B cell (primary cell): Measurements from ENCODE around the gene MPP1. TPM values are rescaled to one million over a fixed set of nuclear protein-coding genes. Genes with fewer than 3 reads are reported as not detected.
A peak's percentile ranks its signal among the peaks of the same experiment; 100 is the strongest.

Source experiments
- ATAC-seq: fragments of 200-7000 bp; cut with Tn5 transposase; one replicate; pipeline ENCODE4 v1.10.0; 2021; ENCODE audit warnings: low read depth, mild to moderate bottlenecking, moderate number of reproducible peaks, moderate library complexity
- CTCF ChIA-PET: fragments of 350-600 bp; sonication (Branson Sonifier 250); formaldehyde crosslinking; loops from one replicate; lab custom pipeline; 2021; ENCODE audit warnings: antibody characterized with exemption, inconsistent platforms; lab: Charles Lee
- POLR2A ChIA-PET: fragments of 350-600 bp; sonication (Branson Sonifier 250); formaldehyde crosslinking; loops from one replicate; lab custom pipeline; 2021; ENCODE audit warnings: antibody characterized with exemption; lab: Charles Lee
- DNase-seq: peaks from one replicate; pipeline ENCODE4 v3.0.0; 2013
- H2AFZ ChIP-seq: 2 replicates; pipeline ENCODE4 v1.6.1; 2012; ENCODE audit warnings: mild to moderate bottlenecking, low read depth, low read length; ENCODE audit not compliant: insufficient read depth, poor library complexity, severe bottlenecking
- H3K27ac ChIP-seq, 2 donors: 1 replicate in 1 of 2; 2 replicates in 1 of 2; pipeline ENCODE4 v1.5.1; 2012 to 2013; ENCODE audit warnings: low read length in 2 of 2, mild to moderate bottlenecking in 2 of 2, moderate library complexity in 1 of 2
- H3K27me3 ChIP-seq, 4 experiments: fragments of 200-600 bp in 1 of 4; sonication (generic) in 1 of 4; replicated peaks in 1 of 4; 1 replicate in 2 of 4; 2 replicates in 2 of 4; pipeline versions ENCODE4 v1.6.1 to v1.7.0; 2013 to 2016; ENCODE audit warnings: low read length in 3 of 4, mild to moderate bottlenecking in 2 of 4, mixed read lengths in 1 of 4, moderate library complexity in 1 of 4; ENCODE audit not compliant: insufficient read depth in 4 of 4, control insufficient read depth in 3 of 4; ENCODE audit errors: control extremely low read depth in 1 of 4
- H3K36me3 ChIP-seq, 2 experiments: replicated peaks in 1 of 2; 1 replicate in 1 of 2; 2 replicates in 1 of 2; pipeline versions ENCODE4 v1.6.1 to v1.7.1; 2013; ENCODE audit warnings: low read length in 1 of 2; ENCODE audit not compliant: insufficient read depth in 2 of 2, control insufficient read depth in 1 of 2; ENCODE audit errors: control extremely low read depth in 1 of 2, extremely low read depth in 1 of 2
- H3K4me1 ChIP-seq, 2 donors: fragments of 200-600 bp in 1 of 2; sonication (generic) in 1 of 2; 1 replicate in 1 of 2; 2 replicates in 1 of 2; pipeline versions ENCODE4 v1.5.1 to v1.6.1; 2013 to 2017; ENCODE audit warnings: low read length in 2 of 2; ENCODE audit not compliant: control insufficient read depth in 2 of 2, insufficient read depth in 2 of 2
- H3K4me2 ChIP-seq: replicated peaks from 2 replicates; pipeline ENCODE3; 2012; ENCODE audit warnings: mild to moderate bottlenecking, low read depth, low read length; ENCODE audit not compliant: poor library complexity, severe bottlenecking
- H3K4me3 ChIP-seq, 5 experiments: fragments of 200-600 bp in 1 of 5; sonication (generic) in 1 of 5; 1 replicate in 3 of 5; 2 replicates in 2 of 5; pipeline versions ENCODE4 v1.5.1 to v1.7.0; 2011 to 2016; ENCODE audit warnings: low read length in 4 of 5, mild to moderate bottlenecking in 4 of 5, low read depth in 2 of 5, control low read depth in 1 of 5, moderate library complexity in 1 of 5; ENCODE audit not compliant: insufficient read depth in 1 of 5; ENCODE audit errors: control extremely low read depth in 1 of 5, extremely low read depth in 1 of 5
- H3K79me2 ChIP-seq: fragments of 200-600 bp; sonication (generic); one replicate; pipeline ENCODE4 v1.6.0; 2016; ENCODE audit warnings: low read length; ENCODE audit not compliant: control insufficient read depth, insufficient read depth
- H3K9ac ChIP-seq: fragments of 200-600 bp; sonication (generic); 2 replicates; pipeline ENCODE4 v1.6.1; 2017; ENCODE audit warnings: mild to moderate bottlenecking, low read length, moderate library complexity
- H3K9me3 ChIP-seq, 3 donors: one replicate each; pipeline versions ENCODE4 v1.6.1 to v1.7.1; 2013; ENCODE audit warnings: low read length in 2 of 3; ENCODE audit not compliant: control insufficient read depth in 2 of 3, insufficient read depth in 1 of 3; ENCODE audit errors: control extremely low read depth in 1 of 3
- H4K20me1 ChIP-seq: 2 replicates; pipeline ENCODE4 v1.6.0; 2012; ENCODE audit warnings: mild to moderate bottlenecking, low read length; ENCODE audit not compliant: insufficient read depth, control insufficient read depth, poor library complexity, severe bottlenecking
- H3K27ac Mint-ChIP-seq: one replicate; pipeline ENCODE4 v1.8.0; 2021; ENCODE audit warnings: mixed read lengths
- H3K27me3 Mint-ChIP-seq: one replicate; pipeline ENCODE4 v1.8.0; 2021; ENCODE audit warnings: mixed read lengths
- H3K4me1 Mint-ChIP-seq: one replicate; pipeline ENCODE4 v1.8.0; 2021; ENCODE audit warnings: mixed read lengths
- H3K4me3 Mint-ChIP-seq: one replicate; pipeline ENCODE4 v1.8.0; 2021; ENCODE audit warnings: mixed read lengths
- H3K9me3 Mint-ChIP-seq: one replicate; pipeline ENCODE4 v1.8.0; 2022; ENCODE audit warnings: mixed read lengths; ENCODE audit not compliant: insufficient read depth
- EZH2 ChIP-seq: IDR thresholded peaks from 2 replicates; pipeline ENCODE4 v1.6.1; 2012; ENCODE audit warnings: borderline replicate concordance, low read depth, mild to moderate bottlenecking, moderate library complexity, low read length; ENCODE audit not compliant: insufficient read depth, poor library complexity, severe bottlenecking
- WGBS: methylation state at CpG from one replicate; pipeline ENCODE4 v1.1.5; 2013; ENCODE audit warnings: missing lambda C conversion rate; ENCODE audit not compliant: insufficient coverage; 5-methylcytosine and 5-hydroxymethylcytosine counted together
- intact Hi-C: fragments of 100-400 bp; cut with micrococcal nuclease; formaldehyde crosslinking; loops from one replicate; pipeline ENCODE4 v1.10.0; 2022
- polyA plus RNA-seq: library from polyadenylated mRNA; depleted of rRNA; stranded (reverse); fragments of >200 nt; gene quantifications from 2 replicates; pipeline ENCODE4 v1.2.3, GENCODE V29; 2012
- total RNA-seq, 2 donors: library from RNA; stranded (reverse); fragments of 120-200 nt in 1 of 2; gene quantifications; 1 replicate in 1 of 2; 2 replicates in 1 of 2; pipeline versions ENCODE4 v1.2.3 to v1.2.4, GENCODE V29; 2013 to 2022
- TF ChIP-seq, protein P1 (sequence below): fragments of 200-600 bp; IDR thresholded peaks from one replicate; pipeline ENCODE4 v1.8.0; 2022; ENCODE audit warnings: antibody characterized with exemption, mild to moderate bottlenecking

Gene MPP1
- total and polyA plus RNA-seq, 2 donors (not counting 1 experiment from before 2014, with no cell fraction given): 5.0 to 7.7 TPM

DNA sequence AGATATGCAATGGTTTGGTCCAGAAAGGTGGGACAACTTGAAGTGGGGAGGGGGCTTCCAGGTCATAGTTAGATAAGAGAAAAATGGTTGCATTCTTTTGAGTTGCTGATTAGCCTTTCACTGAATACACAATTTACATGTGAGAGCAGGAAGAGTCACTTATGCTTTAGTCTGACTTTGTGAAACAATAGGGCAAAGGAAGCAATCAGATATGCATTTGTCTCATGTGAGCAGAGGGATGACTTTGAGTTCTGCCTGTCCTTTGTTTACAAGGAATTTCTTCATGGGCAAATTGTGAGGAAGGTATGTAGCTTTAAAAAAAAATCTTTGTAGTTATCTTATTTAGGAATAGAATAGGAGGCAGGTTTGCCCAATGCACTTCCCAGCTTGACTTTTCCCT lies 16.2 kb upstream of the MPP1 start:
- Histone ChIP-seq H3K4me2 (no peak overlapping the region), H3K9ac (no peak overlapping the region), H3K4me3 (no peak overlapping the region), H4K20me1 (no peaks in the 10 kb centered on the region), H3K36me3 (no peaks in the 10 kb centered on the region), H3K9me3 (no peaks in the 10 kb centered on the region), H3K27ac (no peak overlapping the region), H3K4me1 (peaks cover 9 to 16% of the 10 kb centered on the region in 2 donors), H3K27me3 (no peaks in the 10 kb centered on the region), H3K79me2 (no peaks in the 10 kb centered on the region), H2AFZ (no peak overlapping the region)
- TF ChIP-seq EZH2: no peak
- TF ChIP-seq, protein P1, sequence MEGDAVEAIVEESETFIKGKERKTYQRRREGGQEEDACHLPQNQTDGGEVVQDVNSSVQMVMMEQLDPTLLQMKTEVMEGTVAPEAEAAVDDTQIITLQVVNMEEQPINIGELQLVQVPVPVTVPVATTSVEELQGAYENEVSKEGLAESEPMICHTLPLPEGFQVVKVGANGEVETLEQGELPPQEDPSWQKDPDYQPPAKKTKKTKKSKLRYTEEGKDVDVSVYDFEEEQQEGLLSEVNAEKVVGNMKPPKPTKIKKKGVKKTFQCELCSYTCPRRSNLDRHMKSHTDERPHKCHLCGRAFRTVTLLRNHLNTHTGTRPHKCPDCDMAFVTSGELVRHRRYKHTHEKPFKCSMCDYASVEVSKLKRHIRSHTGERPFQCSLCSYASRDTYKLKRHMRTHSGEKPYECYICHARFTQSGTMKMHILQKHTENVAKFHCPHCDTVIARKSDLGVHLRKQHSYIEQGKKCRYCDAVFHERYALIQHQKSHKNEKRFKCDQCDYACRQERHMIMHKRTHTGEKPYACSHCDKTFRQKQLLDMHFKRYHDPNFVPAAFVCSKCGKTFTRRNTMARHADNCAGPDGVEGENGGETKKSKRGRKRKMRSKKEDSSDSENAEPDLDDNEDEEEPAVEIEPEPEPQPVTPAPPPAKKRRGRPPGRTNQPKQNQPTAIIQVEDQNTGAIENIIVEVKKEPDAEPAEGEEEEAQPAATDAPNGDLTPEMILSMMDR: no peak
- H3K4me3 Mint-ChIP-seq: no peak overlapping the region
- H3K27ac Mint-ChIP-seq: no peak overlapping the region
- DNase-seq: no peak
- ChIA-PET POLR2A (no interaction called here), CTCF (no interaction called here)
- H3K9me3 Mint-ChIP-seq: no peaks in the 10 kb centered on the region
- no peaks in the 10 kb centered on the region for H3K27me3 Mint-ChIP-seq
- peaks cover 19% of the 10 kb centered on the region for H3K4me1 Mint-ChIP-seq
- intact Hi-C loops: no loop called here
- ATAC-seq: no peak

DNA sequence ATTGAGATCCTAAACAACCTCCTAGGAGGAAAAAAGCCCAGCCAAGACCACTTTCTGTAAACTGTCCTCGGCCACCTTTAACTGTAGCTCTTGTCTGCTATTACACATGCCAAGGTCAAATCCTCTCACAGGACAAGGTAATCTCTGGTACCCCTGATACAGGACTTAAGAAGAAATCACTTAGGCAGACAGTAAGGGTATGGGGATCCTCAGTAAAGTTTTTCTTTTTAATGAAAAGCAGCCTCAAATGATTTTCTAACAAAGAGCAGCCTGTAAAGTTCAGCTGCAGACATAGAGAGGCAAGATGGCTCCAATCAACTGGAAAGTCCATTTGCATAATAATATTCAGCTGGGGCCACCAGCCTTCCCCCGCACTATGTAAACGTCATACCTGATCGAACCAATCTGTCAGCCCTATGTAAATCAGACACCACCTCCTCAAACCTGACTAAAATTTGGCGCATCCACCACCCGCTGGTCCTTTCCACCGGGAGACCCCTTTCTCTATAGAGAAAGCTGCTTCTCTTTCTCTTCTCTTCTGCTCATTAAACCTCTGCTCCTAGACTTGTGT lies 14.6 kb upstream of the MPP1 start:
- ATAC-seq (peak; percentile 92), DNase-seq (peak; percentile 67)
- ChIA-PET POLR2A (interaction anchor here (0.6 kb wide), 2 partner anchors 21 to 396 kb away, joined by 3 to 4 read pairs; no protein-coding TSS in a partner anchor), CTCF (interaction anchor here (1.0 to 2.1 kb wide), 2 partner anchors 7 to 20 kb away, joined by 4 to 7 read pairs; no protein-coding TSS in a partner anchor)
- Histone ChIP-seq H3K9me3 (no peaks in the 10 kb centered on the region), H3K4me3 (peak overlapping the region in 1 of 5 experiments; percentile 21), H3K4me2 (peak overlapping the region; percentile 47), H3K4me1 (peaks cover 9 to 16% of the 10 kb centered on the region in 2 donors), H3K36me3 (no peaks in the 10 kb centered on the region), H3K79me2 (no peaks in the 10 kb centered on the region), H3K27ac (peak overlapping the region; percentile 5 to 54), H3K9ac (no peak overlapping the region), H4K20me1 (no peaks in the 10 kb centered on the region), H3K27me3 (no peaks in the 10 kb centered on the region), H2AFZ (peak overlapping the region; percentile 36)
- WGBS: no CpG with 5 or more reads among the region's 7 CpGs
- Mint-ChIP-seq H3K27ac (peak overlapping the region; percentile 90), H3K4me1 (peaks cover 19% of the 10 kb centered on the region), H3K27me3 (no peaks in the 10 kb centered on the region), H3K9me3 (no peaks in the 10 kb centered on the region), H3K4me3 (peak overlapping the region; percentile 78)
- intact Hi-C loops: no loop called here
- no peak for TF ChIP-seq EZH2
- TF ChIP-seq, protein P1: no peak
